Keratinocyte (primary cell): ENCODE data around the gene PLA2G4D. TPM values are rescaled to one million over a fixed set of nuclear protein-coding genes. Genes with fewer than 3 reads are reported as not detected.
A peak's percentile ranks its signal among the peaks of the same experiment; 100 is the strongest.

ENCODE experiments used
- DNase-seq: peaks from one replicate; pipeline ENCODE4 v3.0.0-alpha.2; 2011; ENCODE audit warnings: low read depth, missing footprints, low spot score
- FAIRE-seq: peaks from 2 replicates; lab custom pipeline; 2011; peaks lifted over from hg19 to GRCh38; lab: Jason Lieb, UNC
- H2AFZ ChIP-seq: 2 replicates; pipeline ENCODE4 v1.6.0; 2012; ENCODE audit warnings: low read length, control low read depth, inconsistent platforms; ENCODE audit not compliant: control insufficient read depth
- H3K27ac ChIP-seq: 2 replicates; pipeline ENCODE4 v1.5.1; 2011; ENCODE audit warnings: low read length; ENCODE audit not compliant: control insufficient read depth, insufficient read depth
- H3K27me3 ChIP-seq: 3 replicates; pipeline ENCODE4 v1.6.0; 2011; ENCODE audit warnings: low read length; ENCODE audit not compliant: control insufficient read depth, insufficient read depth; ENCODE audit errors: extremely low read depth
- H3K36me3 ChIP-seq, 2 experiments: 2 replicates in 1 of 2; 3 replicates in 1 of 2; pipeline ENCODE4 v1.5.1; 2011; ENCODE audit warnings: low read length in 2 of 2, mild to moderate bottlenecking in 1 of 2; ENCODE audit not compliant: control insufficient read depth in 2 of 2, insufficient read depth in 2 of 2; ENCODE audit errors: extremely low read depth in 1 of 2
- H3K4me1 ChIP-seq: 3 replicates; pipeline ENCODE4 v1.5.1; 2011; ENCODE audit warnings: low read length; ENCODE audit not compliant: control insufficient read depth, insufficient read depth; ENCODE audit errors: extremely low read depth
- H3K4me2 ChIP-seq: 3 replicates; pipeline ENCODE4 v1.6.0; 2011; ENCODE audit warnings: low read depth, low read length; ENCODE audit not compliant: control insufficient read depth, insufficient read depth; ENCODE audit errors: extremely low read depth
- H3K4me3 ChIP-seq, 3 experiments: fragments of 200-600 bp in 1 of 3; sonication (generic) in 1 of 3; 2 replicates in 2 of 3; 3 replicates in 1 of 3; pipeline ENCODE4 v1.5.1; 2011 to 2016; ENCODE audit warnings: low read length in 3 of 3, mild to moderate bottlenecking in 3 of 3, control low read depth in 2 of 3, inconsistent platforms in 1 of 3, low read depth in 1 of 3, mixed read lengths in 1 of 3, mixed run types in 1 of 3, moderate library complexity in 1 of 3; ENCODE audit not compliant: control insufficient read depth in 2 of 3, insufficient read depth in 2 of 3; ENCODE audit errors: extremely low read depth in 1 of 3
- H3K79me2 ChIP-seq: 2 replicates; pipeline ENCODE4 v1.6.0; 2012; ENCODE audit warnings: low read length; ENCODE audit not compliant: control insufficient read depth, insufficient read depth
- H3K9ac ChIP-seq: 3 replicates; pipeline ENCODE4 v1.6.0; 2011; ENCODE audit warnings: low read length; ENCODE audit not compliant: control insufficient read depth, insufficient read depth; ENCODE audit errors: extremely low read depth
- H3K9me1 ChIP-seq: 3 replicates; pipeline ENCODE4 v1.6.0; 2011; ENCODE audit warnings: low read length; ENCODE audit not compliant: control insufficient read depth, insufficient read depth; ENCODE audit errors: extremely low read depth
- H3K9me3 ChIP-seq: 2 replicates; pipeline ENCODE4 v1.5.1; 2012; ENCODE audit warnings: low read depth, low read length; ENCODE audit not compliant: control insufficient read depth
- H4K20me1 ChIP-seq: 3 replicates; pipeline ENCODE4 v1.6.0; 2011; ENCODE audit warnings: low read length; ENCODE audit not compliant: control insufficient read depth, insufficient read depth; ENCODE audit errors: extremely low read depth
- EZH2 ChIP-seq: IDR thresholded peaks from one replicate; pipeline ENCODE4 v1.6.1; 2012; ENCODE audit warnings: inconsistent platforms, mild to moderate bottlenecking, low read length, moderate library complexity
- dilution Hi-C: fragments of 300-500 bp; cut with MboI; formaldehyde crosslinking; loops from one replicate; pipeline ENCODE4 v1.7.0; 2020; ENCODE audit warnings: low sequenced_read_pairs; ENCODE audit not compliant: extremely low pct_ligation_motif_present
- polyA plus RNA-seq, 5 experiments: library from polyadenylated mRNA; depleted of rRNA in 3 of 5; stranded (reverse) in 3 of 5; stranded (forward) in 1 of 5; unstranded in 1 of 5; fragments of >200 nt; gene quantifications; 1 replicate in 1 of 5; 2 replicates in 3 of 5; 3 replicates in 1 of 5; pipeline versions ENCODE4 v1.2.1 to v1.2.3, GENCODE V29; 2011 to 2012; ENCODE audit warnings: missing spikeins in 2 of 5, low read depth in 1 of 5, low replicate concordance in 1 of 5
- TF ChIP-seq, protein P1 (sequence below), 3 experiments: IDR thresholded peaks in 1 of 3; conservative IDR thresholded peaks in 1 of 3; optimal IDR thresholded peaks in 1 of 3; 2 replicates in 2 of 3; 3 replicates in 1 of 3; pipeline versions ENCODE3 to v1.5.1; 2011; ENCODE audit warnings: low read length in 3 of 3, mild to moderate bottlenecking in 3 of 3, moderate library complexity in 2 of 3, control low read depth in 1 of 3, inconsistent platforms in 1 of 3; ENCODE audit not compliant: insufficient read depth in 2 of 3; ENCODE audit errors: extremely low read depth in 1 of 3

The PLA2G4D gene
- polyA plus RNA-seq, 1 donor (not counting 4 experiments of a cell fraction or from before 2014, with no cell fraction given), result 0.69 TPM

GRCh38 chr15:42038401-42038800 lies 56.0 kb downstream of the PLA2G4D start:
- no peaks in the 10 kb centered on the region for H4K20me1 ChIP-seq
- H3K4me1 ChIP-seq, result peaks cover 23% of the 10 kb centered on the region
- FAIRE-seq (peak; percentile 5), DNase-seq (no peak)
- no peak overlapping the region for H3K4me3 ChIP-seq
- H3K36me3 ChIP-seq, result no peaks in the 10 kb centered on the region
- H3K4me2 ChIP-seq, result no peak overlapping the region
- no peak overlapping the region for H3K9ac ChIP-seq
- no peaks in the 10 kb centered on the region for H3K27me3 ChIP-seq
- dilution Hi-C loops, result no loop called here
- H3K79me2 ChIP-seq, result no peaks in the 10 kb centered on the region
- TF ChIP-seq, protein P1, sequence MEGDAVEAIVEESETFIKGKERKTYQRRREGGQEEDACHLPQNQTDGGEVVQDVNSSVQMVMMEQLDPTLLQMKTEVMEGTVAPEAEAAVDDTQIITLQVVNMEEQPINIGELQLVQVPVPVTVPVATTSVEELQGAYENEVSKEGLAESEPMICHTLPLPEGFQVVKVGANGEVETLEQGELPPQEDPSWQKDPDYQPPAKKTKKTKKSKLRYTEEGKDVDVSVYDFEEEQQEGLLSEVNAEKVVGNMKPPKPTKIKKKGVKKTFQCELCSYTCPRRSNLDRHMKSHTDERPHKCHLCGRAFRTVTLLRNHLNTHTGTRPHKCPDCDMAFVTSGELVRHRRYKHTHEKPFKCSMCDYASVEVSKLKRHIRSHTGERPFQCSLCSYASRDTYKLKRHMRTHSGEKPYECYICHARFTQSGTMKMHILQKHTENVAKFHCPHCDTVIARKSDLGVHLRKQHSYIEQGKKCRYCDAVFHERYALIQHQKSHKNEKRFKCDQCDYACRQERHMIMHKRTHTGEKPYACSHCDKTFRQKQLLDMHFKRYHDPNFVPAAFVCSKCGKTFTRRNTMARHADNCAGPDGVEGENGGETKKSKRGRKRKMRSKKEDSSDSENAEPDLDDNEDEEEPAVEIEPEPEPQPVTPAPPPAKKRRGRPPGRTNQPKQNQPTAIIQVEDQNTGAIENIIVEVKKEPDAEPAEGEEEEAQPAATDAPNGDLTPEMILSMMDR (optimal IDR thresholded peaks at IDR 0.05 in 1 of 3, IDR thresholded peaks at IDR 0.05 in 1 of 3, conservative IDR thresholded peaks at IDR 0.05 in 1 of 3; ENCODE audit: extremely low read depth in 1 of 3, insufficient read depth in 2 of 3, low read length in 3 of 3), result no peak
- TF ChIP-seq EZH2, result no peak
- H3K27ac ChIP-seq, result no peak overlapping the region
- no peaks in the 10 kb centered on the region for H3K9me3 ChIP-seq
- H3K9me1 ChIP-seq, result no peaks in the 10 kb centered on the region
- no peak overlapping the region for H2AFZ ChIP-seq

DNA sequence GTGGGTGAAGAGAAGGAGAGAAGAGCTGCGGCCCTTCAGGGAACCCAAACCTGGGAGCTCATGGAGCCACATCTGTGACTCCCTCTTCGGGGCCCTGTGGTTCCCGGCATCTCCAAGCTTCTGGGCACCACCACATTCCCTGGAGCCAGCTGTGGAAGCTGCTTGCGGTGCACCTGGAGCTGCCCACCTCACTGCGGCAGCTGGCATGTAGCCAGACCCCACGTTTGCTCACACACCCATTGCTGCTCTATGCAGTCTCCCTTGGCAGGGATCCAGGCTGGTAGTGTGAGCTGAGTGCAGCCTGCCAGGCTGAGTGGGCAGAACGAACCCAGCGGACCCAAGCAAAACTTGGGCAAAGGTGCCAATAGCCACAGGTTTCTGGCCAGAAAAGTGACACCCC lies 56.7 kb downstream of the PLA2G4D start:
- no peak overlapping the region for H2AFZ ChIP-seq
- dilution Hi-C loops, result no loop called here

More for the DNA sequence above, 56.7 kb downstream of the PLA2G4D start:
- Histone ChIP-seq H3K4me3 (no peak overlapping the region), H3K79me2 (no peaks in the 10 kb centered on the region), H3K4me2 (peak overlapping the region; percentile 17), H3K27me3 (no peaks in the 10 kb centered on the region), H3K4me1 (peaks cover 23% of the 10 kb centered on the region), H3K9me3 (no peaks in the 10 kb centered on the region), H3K9me1 (no peaks in the 10 kb centered on the region), H3K36me3 (no peaks in the 10 kb centered on the region), H3K9ac (no peak overlapping the region), H4K20me1 (no peaks in the 10 kb centered on the region), H3K27ac (no peak overlapping the region)
- TF ChIP-seq, protein P1 (optimal IDR thresholded peaks at IDR 0.05 in 1 of 3, IDR thresholded peaks at IDR 0.05 in 1 of 3, conservative IDR thresholded peaks at IDR 0.05 in 1 of 3; ENCODE audit: extremely low read depth in 1 of 3, insufficient read depth in 2 of 3, low read length in 3 of 3), result no peak
- TF ChIP-seq EZH2, result no peak
- DNase-seq (peak; percentile 79), FAIRE-seq (peak; percentile 73)
